CD4-positive, alpha-beta T cell treated with Interleukin-12 subunit alpha and Interleukin-12 subunit beta, for 1 hour (primary cell): ENCODE results near the gene SLC16A13.

ENCODE experiments used
- DNase-seq: peaks from one replicate; pipeline ENCODE4 v3.0.0-alpha.2; 2020

The SLC16A13 gene

GRCh38 chr17:7014261-7014994, 21.4 kb upstream of the SLC16A13 start:
- peak; percentile 99 for DNase-seq

- DNase-seq, result peak; percentile 94
Measured at GRCh38 chr17:7014995-7015958, 20.5 kb upstream of the SLC16A13 start.

- DNase-seq, result no peak
Measured at GRCh38 chr17:7016418-7016817, 19.4 kb upstream of the SLC16A13 start.

- no peak for DNase-seq
Measured at GRCh38 chr17:7016886-7017826, 18.7 kb upstream of the SLC16A13 start.

- peak; percentile 37 for DNase-seq
Measured at GRCh38 chr17:7017827-7018200, 18.0 kb upstream of the SLC16A13 start.

- no peak for DNase-seq
Measured at GRCh38 chr17:7018331-7018964, 17.4 kb upstream of the SLC16A13 start.

GRCh38 chr17:7019367-7019766, 16.4 kb upstream of the SLC16A13 start:
- no peak for DNase-seq

GRCh38 chr17:7019839-7020519, 15.8 kb upstream of the SLC16A13 start:
- no peak for DNase-seq

- no peak for DNase-seq
Measured at GRCh38 chr17:7020894-7021664, 14.7 kb upstream of the SLC16A13 start.

- DNase-seq, result peak; percentile 85
Measured at GRCh38 chr17:7021993-7022778, 13.6 kb upstream of the SLC16A13 start.

- DNase-seq, result no peak
Measured at GRCh38 chr17:7022781-7023571, 12.8 kb upstream of the SLC16A13 start, which contains the start of gene BCL6B. Gene BCL6B (plus strand): TSS chr17:7023050. CDS start chr17:7023672, 622 bp downstream.

GRCh38 chr17:7023576-7024401, 12.0 kb upstream of the SLC16A13 start:
- peak; percentile 97 for DNase-seq

GRCh38 chr17:7024402-7024785, 11.4 kb upstream of the SLC16A13 start:
- DNase-seq, result no peak

GRCh38 chr17:7025245-7025644, 10.6 kb upstream of the SLC16A13 start:
- no peak for DNase-seq

- no peak for DNase-seq
Measured at GRCh38 chr17:7026471-7027115, 9.2 kb upstream of the SLC16A13 start.

- DNase-seq, result no peak
Measured at GRCh38 chr17:7027335-7027734, 8.5 kb upstream of the SLC16A13 start.

GRCh38 chr17:7029096-7029495, 6.7 kb upstream of the SLC16A13 start:
- DNase-seq, result no peak

GRCh38 chr17:7029659-7030058, 6.2 kb upstream of the SLC16A13 start:
- DNase-seq, result peak; percentile 58
